Spinal cord (tissue), 10 donors: ENCODE data around the gene HINFP. TPM values are rescaled to one million over a fixed set of nuclear protein-coding genes. Genes with fewer than 3 reads are reported as not detected.
"Not testable (repeated sequence)": the region's sequence is repeated elsewhere in the genome, so short reads cannot be mapped to it uniquely, and the experiment has no call there.

Experiments
- DNase-seq, 6 donors: peaks; one replicate each; pipeline versions ENCODE4 v3.0.0 to v3.0.0-alpha.2; 2013 to 2015; ENCODE audit warnings: low spot score in 6 of 6, low read depth in 4 of 6
- H3K27ac ChIP-seq: one replicate; pipeline ENCODE4 v1.5.1; 2013; ENCODE audit warnings: low read depth, low read length, control low read depth
- H3K27me3 ChIP-seq: one replicate; pipeline ENCODE4 v1.6.1; 2013; ENCODE audit warnings: low read length; ENCODE audit not compliant: control insufficient read depth, insufficient read depth
- H3K36me3 ChIP-seq: one replicate; pipeline ENCODE4 v1.6.1; 2013; ENCODE audit warnings: low read length; ENCODE audit not compliant: control insufficient read depth, insufficient read depth
- H3K4me1 ChIP-seq: one replicate; pipeline ENCODE4 v1.6.1; 2013; ENCODE audit warnings: low read length; ENCODE audit not compliant: control insufficient read depth, insufficient read depth
- H3K4me3 ChIP-seq: one replicate; pipeline ENCODE4 v1.5.1; 2013; ENCODE audit warnings: low read depth, low read length, control low read depth
- H3K9me3 ChIP-seq: one replicate; pipeline ENCODE4 v1.6.1; 2013; ENCODE audit warnings: low read length; ENCODE audit not compliant: control insufficient read depth, insufficient read depth
- WGBS: methylation state at CpG from one replicate; pipeline ENCODE4 v1.1.5; 2013; ENCODE audit warnings: missing lambda C conversion rate; ENCODE audit not compliant: insufficient coverage; 5-methylcytosine and 5-hydroxymethylcytosine counted together
- polyA plus RNA-seq, 2 donors: library from polyadenylated mRNA; unstranded; fragments of 120-200 nt; gene quantifications; one replicate each; pipeline ENCODE4 v1.2.1, GENCODE V29; 2013; ENCODE audit not compliant: insufficient read length in 2 of 2
- total RNA-seq, 2 donors: library from RNA; depleted of rRNA in 1 of 2; stranded (reverse); fragments of 120-200 nt in 1 of 2; fragments of >200 nt in 1 of 2; gene quantifications; one replicate each; pipeline versions ENCODE4 v1.2.3 to v1.2.4, GENCODE V29; 2013 to 2014
- donor health status: healthy.

The HINFP gene
- total and polyA plus RNA-seq, 4 donors = 15.5 to 38.4 (median 24.5) TPM

DNA sequence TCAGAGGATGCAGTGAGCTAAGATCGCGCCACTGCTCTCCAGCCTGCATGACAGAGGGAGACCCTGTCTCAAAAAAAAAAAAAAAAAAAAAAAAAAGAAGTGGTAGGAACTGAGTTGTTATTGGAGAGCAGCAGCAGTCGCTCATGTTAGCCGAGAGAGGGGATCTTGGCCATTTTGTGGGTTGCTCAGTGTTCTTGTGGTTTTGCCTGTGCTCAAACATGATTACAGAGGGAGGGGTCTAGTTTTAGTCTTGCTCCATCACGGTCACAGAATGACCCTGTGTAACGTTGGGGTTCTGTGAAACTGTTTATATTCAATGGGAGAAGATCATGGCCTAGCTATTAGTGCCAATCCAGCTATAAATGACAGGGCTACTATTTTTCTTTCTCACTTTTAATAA is 21.7 kb upstream of the HINFP start:
- no peak for DNase-seq
- WGBS = 93% methylated on average over 4 of the region's 6 CpGs
- no peak overlapping the region for H3K4me3 ChIP-seq
- H3K27me3 ChIP-seq = no peaks in the 10 kb centered on the region
- peaks cover 30% of the 10 kb centered on the region for H3K4me1 ChIP-seq
- no peak overlapping the region for H3K27ac ChIP-seq
- no peaks in the 10 kb centered on the region for H3K9me3 ChIP-seq
- peaks cover 18% of the 10 kb centered on the region for H3K36me3 ChIP-seq

DNA sequence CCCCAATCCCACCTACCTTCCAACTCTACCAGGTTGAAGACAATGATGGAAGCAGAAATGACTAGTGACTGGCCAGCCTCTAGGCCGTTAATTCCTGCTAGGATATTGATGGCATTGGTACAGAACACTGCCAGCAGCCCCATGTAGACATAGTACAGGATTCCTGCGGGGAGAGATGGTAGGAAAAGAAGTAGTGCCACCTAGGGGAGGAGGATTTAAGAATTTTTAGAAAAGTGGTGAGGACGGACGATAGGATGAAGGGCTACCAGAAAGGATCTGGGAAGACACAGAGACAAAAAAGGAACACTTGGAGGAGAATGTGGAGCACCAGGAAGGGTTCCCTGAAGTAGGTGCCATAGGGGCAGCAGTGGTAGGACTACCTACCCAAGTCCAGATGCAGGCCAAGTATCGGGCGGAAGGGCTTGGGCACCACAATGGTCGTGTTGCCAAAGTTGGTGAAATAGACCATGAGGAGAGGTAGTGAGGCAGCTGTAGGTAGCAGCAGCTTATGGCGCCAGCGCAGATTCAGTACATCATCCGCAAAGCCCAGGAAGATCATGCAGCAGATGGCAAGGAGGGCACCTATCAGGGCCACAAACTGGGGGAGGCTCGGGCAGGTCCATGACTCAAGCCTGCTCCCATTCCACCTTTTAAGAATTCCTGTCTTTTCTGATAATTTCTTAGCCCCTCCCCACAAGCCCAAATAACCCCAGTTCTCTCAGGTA is 21.0 kb upstream of the HINFP start:
- no peak overlapping the region for H3K27ac ChIP-seq
- DNase-seq = peak in 1 of 6 donors; percentile 42

DNA sequence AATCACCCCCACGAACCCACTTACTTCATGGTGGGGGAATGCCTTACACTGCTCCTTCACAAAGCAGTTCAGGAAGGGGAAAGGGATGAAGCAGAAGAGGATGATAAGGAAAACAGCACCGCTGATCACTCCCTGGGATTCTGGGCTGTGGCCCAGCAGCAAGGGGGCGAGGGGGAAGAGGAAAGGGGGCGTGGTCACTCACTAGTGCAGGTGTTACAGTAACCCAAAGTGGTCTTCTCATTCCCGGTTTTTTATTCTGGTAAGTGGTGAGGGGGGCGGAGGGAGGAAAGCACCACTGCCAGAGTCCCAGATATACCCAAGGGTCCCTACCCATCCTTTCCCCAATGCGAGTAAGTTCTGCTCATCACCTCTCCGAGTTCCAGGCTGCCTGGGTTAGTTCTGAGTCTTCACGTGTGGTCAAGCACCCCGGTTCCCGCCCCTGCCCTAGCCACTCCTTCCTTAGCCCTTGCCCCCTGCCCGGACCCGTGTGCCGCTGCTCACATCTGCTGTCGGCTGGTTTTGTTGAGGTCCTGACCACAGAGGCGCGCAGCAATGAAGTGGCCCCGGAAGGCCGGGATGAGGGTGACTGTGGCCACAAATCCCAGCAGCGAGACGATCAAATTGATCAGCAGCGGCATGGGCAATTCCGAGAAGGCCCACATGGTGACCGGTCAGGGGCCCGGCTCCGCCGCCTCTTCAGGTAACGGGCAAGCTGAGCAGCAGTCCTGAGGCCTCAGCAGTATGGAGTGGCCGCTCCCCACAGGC is 20.2 kb upstream of the HINFP start:
- H3K9me3 ChIP-seq = no peaks in the 10 kb centered on the region
- peak overlapping the region; percentile 95 for H3K4me3 ChIP-seq
- no peaks in the 10 kb centered on the region for H3K27me3 ChIP-seq
- H3K36me3 ChIP-seq = peaks cover 18% of the 10 kb centered on the region
- 0% methylated on average over 26 of the region's 29 CpGs for WGBS
- peak overlapping the region; percentile 98 for H3K27ac ChIP-seq
- peaks cover 23% of the 10 kb centered on the region for H3K4me1 ChIP-seq
- no peak for DNase-seq

More for the DNA sequence above, 21.0 kb upstream of the HINFP start:
- H3K36me3 ChIP-seq = peaks cover 18% of the 10 kb centered on the region
- H3K4me1 ChIP-seq = peaks cover 30% of the 10 kb centered on the region
- 47% methylated on average over 10 of the region's 11 CpGs for WGBS
- no peaks in the 10 kb centered on the region for H3K27me3 ChIP-seq
- peak overlapping the region; percentile 95 for H3K4me3 ChIP-seq
- no peaks in the 10 kb centered on the region for H3K9me3 ChIP-seq

DNA sequence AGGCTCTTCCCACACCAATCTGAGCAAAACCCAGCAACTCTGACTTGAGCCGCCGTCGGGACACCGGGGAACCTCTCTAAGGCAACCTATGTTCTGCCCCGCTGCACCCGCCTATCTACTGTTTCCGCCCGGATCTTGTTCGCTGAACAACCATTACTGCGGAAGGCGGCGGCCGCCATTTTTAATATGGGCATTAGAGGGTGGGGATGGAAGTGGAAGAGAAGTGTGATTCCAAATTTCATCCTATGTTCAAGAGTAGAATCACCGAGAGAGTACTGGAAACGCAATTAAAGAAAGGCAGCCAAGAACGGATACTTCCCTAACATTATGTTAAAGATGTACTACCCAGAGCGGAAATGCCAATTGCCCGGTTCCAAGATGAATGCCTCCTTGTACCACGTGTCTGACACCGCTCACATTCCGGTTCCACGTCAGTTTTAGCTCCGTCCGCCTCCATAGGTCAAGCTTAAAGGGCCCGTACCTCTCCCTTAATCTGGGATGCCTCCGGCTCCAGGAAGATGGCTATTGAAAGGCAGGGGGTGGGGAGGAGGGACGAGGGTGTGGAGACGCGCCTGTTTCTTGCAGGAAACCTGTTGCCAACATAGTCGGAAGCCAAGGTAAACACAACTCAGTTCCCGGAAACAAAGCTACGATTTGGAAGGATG is 19.5 kb upstream of the HINFP start, which contains the start of gene DPAGT1:
TSS of gene DPAGT1 (minus strand) at position 95 of the 665 bp plus-strand sequence. CDS start 198 bp downstream, outside the sequence.
- Histone ChIP-seq H3K36me3 (peaks cover 13% of the 10 kb centered on the region), H3K4me3 (peak within 1 kb of the TSS; percentile 95), H3K9me3 (no peaks in the 10 kb centered on the region), H3K27ac (peak within 1 kb of the TSS; percentile 98), H3K4me1 (peaks cover 30% of the 10 kb centered on the region), H3K27me3 (no peaks in the 10 kb centered on the region)
- 0% methylated on average over 30 of the region's 32 CpGs for WGBS
- DNase-seq = peak; percentile 86 to 99 (median 96)

DNA sequence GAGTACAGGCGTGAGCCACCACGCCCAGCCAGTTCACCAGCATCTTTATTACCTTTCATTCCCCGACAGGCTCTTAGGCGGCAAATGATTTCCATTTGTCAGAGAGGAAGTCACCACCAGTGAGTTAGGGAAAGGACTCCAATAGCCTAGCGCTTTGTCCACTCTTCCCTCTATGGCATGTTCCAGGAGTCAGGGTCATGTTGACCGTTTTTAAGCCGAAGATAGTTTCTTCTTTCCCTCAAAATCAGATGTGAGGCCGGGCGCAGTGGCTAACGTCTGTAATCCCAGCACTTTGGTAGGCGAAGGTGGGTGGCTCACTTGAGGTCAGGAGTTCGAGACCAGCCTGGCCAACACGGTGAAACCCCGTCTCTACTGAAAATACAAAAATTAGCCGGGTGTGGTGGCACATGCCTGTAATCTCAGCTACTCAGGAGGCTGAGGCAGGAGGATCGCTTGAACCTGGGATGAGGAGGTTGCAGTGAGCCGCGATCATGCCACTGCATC is 18.2 kb upstream of the HINFP start:
- Histone ChIP-seq H3K4me1 (peaks cover 35% of the 10 kb centered on the region), H3K27ac (peak overlapping the region; percentile 98), H3K4me3 (peak overlapping the region; percentile 95)
- not testable (repeated sequence) for H3K27me3 ChIP-seq, H3K9me3 ChIP-seq, H3K36me3 ChIP-seq, DNase-seq
- WGBS = 94% methylated on average over 14 of the region's 18 CpGs

DNA sequence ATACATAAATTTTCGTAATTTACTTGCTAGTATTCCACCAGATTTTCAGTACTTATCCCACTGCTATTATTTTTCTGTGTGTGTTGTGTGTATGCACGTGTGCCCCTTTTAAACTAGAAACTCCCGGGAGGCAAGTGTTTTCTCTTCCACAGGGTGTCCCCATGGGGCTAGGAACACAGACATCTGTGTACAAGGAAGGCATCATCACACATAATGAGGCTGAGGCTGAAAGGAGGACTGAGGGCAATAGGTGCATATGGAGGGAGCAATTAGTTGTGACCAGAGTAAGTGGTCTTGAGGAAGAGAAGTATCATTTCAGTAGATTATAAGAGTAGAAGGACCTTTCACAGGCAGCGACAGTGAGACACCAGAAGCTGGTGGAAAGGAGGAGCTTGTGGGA is 17.6 kb upstream of the HINFP start:
- no peaks in the 10 kb centered on the region for H3K36me3 ChIP-seq
- no peak overlapping the region for H3K4me3 ChIP-seq
- peak in 1 of 6 donors; percentile 12 for DNase-seq
- no peak overlapping the region for H3K27ac ChIP-seq
- no CpG with 5 or more reads among the region's 4 CpGs for WGBS
- no peaks in the 10 kb centered on the region for H3K9me3 ChIP-seq
- no peaks in the 10 kb centered on the region for H3K27me3 ChIP-seq
- H3K4me1 ChIP-seq = peaks cover 41% of the 10 kb centered on the region

DNA sequence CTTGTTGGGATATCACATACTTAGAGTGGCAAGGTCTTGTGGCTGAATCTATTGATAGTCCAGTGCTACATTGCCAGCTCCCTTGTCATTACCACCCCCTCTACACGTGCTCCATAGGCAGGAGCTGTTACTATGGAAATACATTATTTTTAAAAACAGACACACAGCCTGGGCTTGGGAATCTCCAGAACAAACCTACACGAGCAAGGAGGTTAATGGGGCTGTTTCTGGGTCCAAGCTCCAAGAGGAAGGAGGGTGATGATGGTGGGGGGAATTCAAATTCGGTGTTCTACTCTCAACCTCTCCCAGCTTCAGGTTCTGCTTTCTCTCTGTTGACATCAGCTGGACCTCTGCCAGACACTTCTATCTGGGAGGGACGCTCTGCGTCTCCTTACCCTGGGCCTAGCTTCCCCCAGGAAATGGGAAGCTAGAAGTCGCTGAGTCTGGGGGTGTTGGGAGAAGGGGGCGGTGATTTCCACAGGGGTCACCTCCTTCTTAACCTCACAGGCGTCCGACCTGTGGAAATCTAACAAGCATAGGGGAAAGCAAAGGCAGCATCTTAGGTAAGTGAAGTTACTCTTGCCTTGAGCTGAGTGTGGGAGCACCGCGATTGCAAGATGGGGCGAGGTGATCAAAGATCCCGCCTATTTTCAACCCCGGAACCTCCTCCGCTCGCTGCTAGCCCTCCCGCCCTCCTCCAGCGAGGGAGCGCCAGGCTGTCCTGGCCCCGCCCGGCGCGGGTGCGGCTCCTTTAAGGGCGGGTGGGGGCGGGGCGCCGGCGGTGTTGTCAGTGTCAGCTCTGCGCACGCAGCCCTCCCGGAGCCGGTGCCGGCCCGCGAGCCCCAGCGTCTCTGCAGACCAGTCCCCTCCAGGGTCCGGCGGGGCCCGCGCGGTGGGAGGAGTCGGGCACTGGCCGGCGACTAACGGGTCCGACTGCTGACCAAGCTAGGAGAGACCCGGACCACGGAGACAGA is 14.5 kb upstream of the HINFP start, which contains the start of gene C2CD2L:
TSS of gene C2CD2L (plus strand) at position 781 of the 974 bp plus-strand sequence. CDS start 398 bp downstream, outside the sequence.
- 0% methylated on average over 40 of the region's 49 CpGs for WGBS
- peaks cover 38% of the 10 kb centered on the region for H3K4me1 ChIP-seq

DNA sequence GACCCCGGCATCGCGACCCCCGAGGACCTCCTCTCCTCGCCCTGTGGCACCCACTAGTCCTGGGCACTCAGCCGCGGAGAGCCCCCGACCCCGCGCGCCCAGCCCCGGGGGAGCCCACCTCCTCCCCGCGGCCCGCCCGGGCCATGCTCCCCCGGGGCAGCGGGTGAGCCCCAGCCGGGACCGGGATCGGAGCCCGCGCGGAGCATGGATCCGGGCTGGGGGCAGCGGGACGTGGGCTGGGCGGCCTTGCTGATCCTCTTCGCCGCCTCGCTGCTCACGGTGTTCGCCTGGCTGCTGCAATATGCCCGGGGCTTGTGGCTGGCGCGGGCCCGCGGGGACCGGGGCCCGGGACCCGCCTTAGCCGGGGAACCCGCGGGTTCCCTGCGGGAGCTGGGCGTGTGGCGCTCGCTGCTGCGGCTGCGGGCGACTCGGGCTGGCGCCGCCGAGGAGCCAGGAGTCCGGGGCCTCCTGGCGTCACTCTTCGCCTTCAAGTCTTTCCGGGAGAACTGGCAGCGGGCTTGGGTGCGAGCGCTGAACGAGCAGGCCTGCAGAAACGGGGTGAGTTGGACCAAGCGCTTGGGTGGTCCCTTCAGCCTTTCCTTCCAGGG is 13.7 kb upstream of the HINFP start:
- peak in 1 of 6 donors; percentile 11 for DNase-seq
- WGBS = under 1% methylated on average over 65 of the region's 65 CpGs
- Histone ChIP-seq H3K9me3 (no peaks in the 10 kb centered on the region), H3K27me3 (no peaks in the 10 kb centered on the region), H3K4me3 (peak overlapping the region; percentile 68), H3K27ac (no peak overlapping the region), H3K4me1 (peaks cover 34% of the 10 kb centered on the region), H3K36me3 (peaks cover 22% of the 10 kb centered on the region)

More for the DNA sequence above, 14.5 kb upstream of the HINFP start, which contains the start of gene C2CD2L:
- no peaks in the 10 kb centered on the region for H3K27me3 ChIP-seq
- peak in 4 of 6 donors; percentile 76 to 95 (median 89) for DNase-seq
- peaks cover 14% of the 10 kb centered on the region for H3K36me3 ChIP-seq
- peak within 1 kb of the TSS; percentile 75 for H3K27ac ChIP-seq
- H3K9me3 ChIP-seq = no peaks in the 10 kb centered on the region
- H3K4me3 ChIP-seq = peak within 1 kb of the TSS; percentile 68
